ENCODE results near the gene SETD1A.
A peak's percentile ranks its signal among the peaks of the same experiment; 100 is the strongest.
"Not testable (repeated sequence)": the region's sequence is repeated elsewhere in the genome, so short reads cannot be mapped to it uniquely, and the experiment has no call there.

Gene SETD1A

GRCh38 chr16:30929167-30929566, 28.4 kb upstream of the SETD1A start:
- DNase-seq (ENCODE audit: low read depth) = no peak

GRCh38 chr16:30930160-30930571, 27.4 kb upstream of the SETD1A start:
- no peak for DNase-seq (ENCODE audit: low read depth)

GRCh38 chr16:30931068-30931650, 26.4 kb upstream of the SETD1A start:
- no peak for DNase-seq (ENCODE audit: low read depth)

GRCh38 chr16:30934827-30935557, 22.6 kb upstream of the SETD1A start:
- no peak for DNase-seq (ENCODE audit: low read depth)

- no peak for DNase-seq (ENCODE audit: low read depth)
Measured at GRCh38 chr16:30937692-30938091, 19.9 kb upstream of the SETD1A start.

- not testable (repeated sequence) for DNase-seq (ENCODE audit: low read depth)
Measured at GRCh38 chr16:30939571-30939970, 18.0 kb upstream of the SETD1A start.

- peak; percentile 30 for DNase-seq (ENCODE audit: low read depth)
Measured at GRCh38 chr16:30941600-30942425, 15.7 kb upstream of the SETD1A start.

GRCh38 chr16:30942426-30942806, 15.1 kb upstream of the SETD1A start:
- DNase-seq (ENCODE audit: low read depth) = no peak

- DNase-seq (ENCODE audit: low read depth) = no peak
Measured at GRCh38 chr16:30944352-30944751, 13.2 kb upstream of the SETD1A start.

GRCh38 chr16:30946671-30947540, 10.6 kb upstream of the SETD1A start:
- no peak for DNase-seq (ENCODE audit: low read depth)

- DNase-seq (ENCODE audit: low read depth) = no peak
Measured at GRCh38 chr16:30947541-30947858, 10.1 kb upstream of the SETD1A start.

GRCh38 chr16:30947859-30948666, 9.5 kb upstream of the SETD1A start:
- no peak for DNase-seq (ENCODE audit: low read depth)

GRCh38 chr16:30948667-30949649, 8.6 kb upstream of the SETD1A start, which contains the start of gene ORAI3:
Gene ORAI3, plus strand, starts transcription at chr16:30949068. Its CDS starts 222 bp downstream, at chr16:30949290.
- no peak for DNase-seq (ENCODE audit: low read depth)

GRCh38 chr16:30949650-30950515, 7.7 kb upstream of the SETD1A start:
- no peak for DNase-seq (ENCODE audit: low read depth)

GRCh38 chr16:30950516-30951065, 7.0 kb upstream of the SETD1A start:
- no peak for DNase-seq (ENCODE audit: low read depth)

GRCh38 chr16:30951193-30951592, 6.4 kb upstream of the SETD1A start:
- no peak for DNase-seq (ENCODE audit: low read depth)

GRCh38 chr16:30951750-30952149, 5.8 kb upstream of the SETD1A start:
- no peak for DNase-seq (ENCODE audit: low read depth)

GRCh38 chr16:30953111-30953510, 4.4 kb upstream of the SETD1A start:
- DNase-seq (ENCODE audit: low read depth) = no peak

All from stimulated activated CD8-positive, alpha-beta memory T cell treated with anti-CD3 and anti-CD28 coated beads, Interleukin-7, amount 100 ng/mL, for 24 hours (primary cell).